ENCODE data around the gene ZBTB7C.

The ZBTB7C gene

DNA sequence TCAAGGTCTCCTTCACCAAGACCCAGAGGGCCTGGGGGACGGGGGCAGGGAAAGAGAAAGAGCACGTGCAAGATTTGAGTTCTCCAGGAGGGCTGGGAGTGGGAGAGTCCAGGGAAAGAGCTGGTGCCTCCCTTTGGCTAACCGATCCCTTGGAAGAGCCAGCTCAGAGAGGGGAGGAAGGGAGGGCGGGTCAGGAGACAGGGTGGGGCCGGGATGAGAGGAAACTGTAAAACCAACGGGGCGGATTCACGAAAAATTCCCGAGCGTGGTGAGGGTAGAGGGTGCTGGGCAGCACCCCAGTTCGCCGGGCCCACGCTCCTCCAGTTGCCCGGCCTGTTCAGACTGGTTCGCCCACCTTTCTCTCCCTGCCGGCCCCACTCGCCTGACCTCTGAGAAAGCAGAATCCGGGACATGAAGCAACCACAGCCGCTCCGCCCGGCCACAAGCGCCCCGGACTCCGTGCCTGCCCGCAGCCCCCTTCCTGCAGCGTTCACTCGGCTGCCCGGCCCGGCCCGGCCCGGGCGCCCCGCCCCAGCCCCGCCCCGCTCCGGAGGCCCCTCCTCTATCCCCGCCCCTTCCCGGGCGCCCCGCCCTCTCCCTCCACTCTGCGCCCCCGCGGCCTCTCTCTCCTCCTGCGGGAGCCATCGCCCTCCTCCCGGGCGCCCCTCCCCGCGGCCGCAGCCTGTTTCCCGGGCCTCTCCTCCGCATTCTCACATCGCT is 247.8 kb downstream of the ZBTB7C start:
- DNase-seq = peak; percentile 71 to 72

GRCh38 chr18:48160622-48161021 is 248.6 kb downstream of the ZBTB7C start:
- DNase-seq = no peak

DNA sequence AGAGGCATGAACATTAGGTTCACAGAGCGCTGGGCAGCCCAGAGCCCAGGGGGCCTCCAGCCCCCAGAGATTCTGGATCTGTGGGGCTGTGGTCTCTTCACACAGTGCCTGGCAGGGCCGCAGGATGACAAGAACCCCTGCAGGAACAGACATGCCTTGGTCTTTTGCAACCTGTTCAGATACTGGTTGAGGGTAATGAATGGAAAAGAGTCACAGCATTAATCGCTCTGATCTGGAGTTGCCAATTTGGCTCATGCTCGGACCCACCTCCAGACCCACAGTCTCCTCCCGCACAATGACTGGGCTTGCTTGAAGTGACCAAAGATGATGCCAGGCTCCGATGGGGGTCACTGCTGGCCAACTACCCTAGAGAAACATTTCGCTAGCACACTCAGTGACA is 249.4 kb downstream of the ZBTB7C start:
- no peak for DNase-seq

DNA sequence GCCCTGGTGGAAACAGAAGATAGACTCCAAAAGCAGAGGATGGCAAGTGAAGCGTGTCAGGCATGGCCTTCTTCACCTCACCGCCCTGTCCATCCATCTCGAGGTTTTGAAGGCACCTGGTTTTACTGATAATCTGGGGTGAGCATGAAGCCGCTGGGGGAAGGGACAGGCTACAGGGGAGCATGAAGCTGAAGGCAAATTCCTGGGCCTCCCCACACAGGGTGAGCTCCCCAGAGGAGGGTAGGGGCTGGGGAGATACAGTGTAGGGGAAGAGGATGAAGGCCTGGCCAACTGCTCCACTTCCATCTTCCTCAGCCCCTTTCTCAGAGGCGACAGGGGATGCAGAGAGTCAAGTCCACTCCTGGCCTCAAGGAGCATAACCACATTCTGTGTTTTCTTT is 250.5 kb downstream of the ZBTB7C start:
- DNase-seq = no peak

- DNase-seq = no peak
Measured at GRCh38 chr18:48157956-48158355, 251.2 kb downstream of the ZBTB7C start.

DNA sequence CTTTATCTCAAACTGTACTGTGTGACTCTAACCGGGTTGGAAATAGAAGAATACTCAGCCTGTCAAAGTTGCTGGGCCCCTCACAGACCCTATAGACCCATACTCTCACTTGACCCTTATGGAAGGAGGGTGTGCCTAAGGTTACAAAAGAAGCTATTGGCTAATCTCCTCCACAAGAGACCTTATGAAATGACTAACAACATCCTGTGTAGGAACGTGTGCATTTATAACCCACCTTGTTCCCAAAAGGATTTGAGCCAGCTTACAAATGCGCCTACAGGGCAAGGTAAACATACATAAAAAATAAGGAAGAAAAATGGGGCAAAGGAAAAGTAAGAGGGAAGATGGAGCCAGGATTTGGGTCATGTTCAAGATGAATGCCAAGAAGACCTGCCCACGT is 253.3 kb downstream of the ZBTB7C start:
- no peak for DNase-seq

- DNase-seq = no peak
Measured at GRCh38 chr18:48154828-48155227, 254.4 kb downstream of the ZBTB7C start.

DNA sequence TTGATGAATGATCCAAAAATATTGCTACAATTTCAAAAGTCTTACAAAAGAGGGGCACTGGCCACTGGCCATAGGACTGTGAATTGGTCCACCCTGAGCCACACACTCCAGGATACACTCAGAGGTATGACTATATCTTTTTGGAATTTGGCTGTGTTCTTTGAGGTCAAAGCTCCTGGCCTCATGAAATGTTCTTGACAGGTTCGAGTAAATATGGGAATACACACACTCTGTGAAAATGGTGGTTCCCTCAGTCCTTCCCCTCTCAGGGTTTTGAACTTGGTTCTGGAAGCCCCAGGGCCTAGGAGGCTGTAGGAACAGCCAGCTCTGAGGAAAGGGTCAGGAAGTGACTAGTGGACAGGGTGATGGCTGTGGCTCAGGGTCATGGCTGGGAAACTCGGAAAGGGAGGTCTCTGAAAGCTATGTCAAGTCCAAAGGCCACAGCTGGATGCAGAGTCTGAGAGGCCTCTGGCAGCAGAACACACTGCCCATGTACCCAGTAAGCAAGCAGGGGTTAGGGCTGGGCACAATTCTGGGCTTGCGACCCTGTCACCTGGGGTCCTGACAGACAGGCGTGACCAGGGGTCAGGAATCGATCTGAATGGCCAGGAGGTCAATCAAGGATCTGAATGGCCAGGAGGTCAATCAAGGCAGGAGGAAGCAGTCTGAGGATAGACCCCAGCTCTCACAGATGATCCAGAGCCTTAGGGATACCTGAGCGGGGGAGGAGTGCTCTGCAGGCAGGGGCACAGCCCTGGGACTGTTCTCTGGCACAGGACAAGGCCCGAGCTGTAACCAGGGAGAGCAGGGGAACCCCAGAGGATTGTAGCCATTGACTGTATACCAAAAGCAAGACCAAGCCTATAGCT is 255.3 kb downstream of the ZBTB7C start:
- DNase-seq = no peak

- no peak for DNase-seq
Measured at GRCh38 chr18:48152549-48152948, 256.6 kb downstream of the ZBTB7C start.

GRCh38 chr18:48151421-48152065 is 257.6 kb downstream of the ZBTB7C start:
- no peak for DNase-seq

GRCh38 chr18:48149020-48149685 is 260.0 kb downstream of the ZBTB7C start:
- DNase-seq = no peak

DNA sequence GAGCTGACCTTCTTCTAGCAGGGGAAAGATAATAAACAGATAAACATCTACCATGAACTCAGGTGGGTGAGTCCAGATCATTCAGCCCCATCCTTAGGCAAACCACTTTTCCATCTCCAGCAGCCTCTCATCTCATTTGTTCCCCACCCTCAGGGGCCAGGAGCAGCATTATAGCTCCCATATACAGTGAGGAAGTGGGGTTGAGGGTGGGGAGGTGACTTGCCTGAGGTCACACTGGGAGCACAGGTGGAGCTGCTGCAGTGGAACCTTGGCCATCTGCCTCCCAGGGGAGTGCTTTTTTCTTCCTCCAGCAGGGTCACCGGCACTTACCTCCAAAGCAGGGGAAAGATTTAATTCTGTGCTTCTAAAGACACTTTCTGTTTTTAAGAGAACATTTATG is 266.2 kb downstream of the ZBTB7C start:
- no peak for DNase-seq

GRCh38 chr18:48142353-48142752 is 266.8 kb downstream of the ZBTB7C start:
- no peak for DNase-seq

DNA sequence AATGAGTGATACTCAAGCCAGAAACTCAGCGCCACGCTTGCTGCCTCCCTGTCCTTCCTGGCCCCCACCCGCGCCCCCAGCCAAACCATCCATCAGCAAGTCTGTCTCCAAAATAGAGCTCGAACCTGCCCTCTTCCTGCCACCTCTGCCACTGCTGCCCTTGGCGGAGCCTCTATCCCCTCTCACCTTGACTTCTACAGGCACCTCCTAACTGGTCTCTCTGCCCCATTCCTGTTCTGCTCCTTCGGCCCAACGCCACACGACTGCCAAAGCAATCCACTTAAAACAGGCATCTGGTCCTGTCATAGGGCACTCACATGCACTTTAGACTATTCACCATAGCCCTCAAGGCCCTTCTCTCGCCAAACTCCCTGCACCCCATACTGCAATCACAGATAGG is 268.5 kb downstream of the ZBTB7C start:
- no peak for DNase-seq

DNA sequence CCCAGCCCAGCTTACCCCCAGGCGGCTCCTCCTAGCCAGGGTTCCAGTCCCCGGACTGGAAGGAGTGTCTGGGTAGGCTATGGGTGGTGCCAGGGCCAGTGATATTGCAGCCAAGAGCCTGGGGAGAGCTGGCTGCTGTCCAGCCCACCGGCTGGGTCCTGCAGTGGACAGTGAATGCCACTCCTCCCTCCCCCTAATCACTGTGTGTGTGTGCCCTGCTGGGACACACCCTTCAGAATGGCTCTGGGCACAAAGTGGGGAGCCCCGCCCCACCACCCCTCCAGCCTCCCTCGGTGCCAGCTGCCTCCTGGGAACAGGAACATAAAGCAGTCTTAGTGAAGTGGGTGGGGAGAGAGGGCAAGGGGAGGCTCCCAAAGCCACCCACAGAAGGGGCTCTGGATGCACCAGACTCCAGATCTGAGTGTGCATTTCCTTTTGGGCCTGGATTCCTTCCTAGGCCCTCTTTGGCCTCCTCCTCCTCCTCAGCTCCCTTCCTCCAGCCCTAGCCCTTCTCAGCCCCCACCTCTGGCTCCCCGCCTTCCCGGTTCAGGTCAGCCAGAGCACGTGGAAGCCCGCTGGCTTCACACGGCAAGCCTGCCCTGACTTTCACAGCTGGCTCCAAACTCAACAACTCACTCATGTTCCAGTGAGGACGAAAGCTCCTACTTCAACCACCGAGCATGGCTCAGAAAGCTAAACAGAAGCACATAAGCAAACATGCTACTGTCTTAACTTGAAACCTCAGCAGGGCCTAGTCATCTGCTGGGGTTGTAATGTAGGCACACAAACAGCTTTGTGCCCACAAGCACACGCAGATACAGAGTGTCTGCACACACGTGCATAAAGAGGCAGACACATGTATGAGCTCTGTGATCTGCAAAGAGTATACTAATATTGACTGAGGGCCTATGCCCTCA is 269.5 kb downstream of the ZBTB7C start:
- DNase-seq = peak in 1 of 2 donors; percentile 6

DNA sequence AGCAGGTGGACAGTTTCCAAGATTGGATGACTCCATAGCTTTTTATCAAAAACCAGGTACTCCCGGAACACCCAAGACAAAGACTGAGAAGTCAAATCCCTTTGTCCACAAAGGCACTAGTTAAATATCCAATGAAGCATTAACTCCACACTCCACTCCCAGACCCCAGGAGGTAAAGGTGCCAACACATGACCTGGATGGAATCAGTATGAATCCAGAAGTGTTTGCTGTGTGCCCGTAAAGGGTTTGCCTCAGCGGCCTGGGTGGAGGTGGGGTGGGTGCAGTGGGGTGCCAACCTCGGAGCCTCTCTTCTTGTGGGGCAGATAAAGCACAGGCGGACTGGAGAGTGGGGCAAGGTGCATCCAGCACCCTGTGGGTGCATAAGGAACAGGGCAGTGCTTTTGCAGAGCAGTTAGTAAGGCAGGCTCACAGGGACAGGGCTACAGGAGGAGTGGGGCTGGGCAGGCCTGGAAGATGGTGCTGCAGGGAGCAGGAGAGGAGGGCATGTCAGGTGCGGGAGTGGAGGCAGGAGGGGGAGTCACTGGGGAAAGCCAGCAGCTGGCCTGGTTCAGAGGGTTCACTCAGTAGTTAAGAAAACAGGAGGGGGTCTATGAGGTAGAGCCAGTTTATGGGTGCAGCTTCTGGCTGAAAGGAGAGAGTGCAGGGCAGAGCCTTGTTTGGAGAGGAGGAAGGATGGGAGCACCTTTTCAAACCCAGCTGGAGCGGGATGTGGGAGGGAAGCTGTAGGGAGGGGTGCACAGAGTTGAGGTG is 270.3 kb downstream of the ZBTB7C start:
- no peak for DNase-seq

DNA sequence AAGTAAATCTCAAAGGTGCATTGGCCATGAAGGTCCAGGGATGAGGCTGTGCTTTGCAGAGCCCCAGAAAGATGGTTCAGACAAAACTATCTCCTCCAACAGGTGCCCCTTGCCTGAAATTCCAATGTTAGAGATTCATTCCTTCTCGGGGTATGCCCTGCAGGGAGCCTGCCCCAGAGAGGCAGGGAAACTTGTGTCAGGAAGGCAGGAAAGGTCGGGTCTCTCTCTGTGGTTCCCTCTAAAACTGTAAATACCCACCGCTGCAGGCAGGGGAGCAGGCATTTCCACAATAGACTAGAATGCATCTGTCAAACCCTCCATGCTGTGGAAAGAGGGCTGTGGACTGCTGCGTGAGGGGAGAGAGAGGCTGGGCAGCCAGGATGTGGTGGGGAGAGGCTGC is 271.0 kb downstream of the ZBTB7C start:
- no peak for DNase-seq

- peak; percentile 60 to 78 for DNase-seq
Measured at GRCh38 chr18:48137374-48138081, 271.7 kb downstream of the ZBTB7C start.

- peak in 1 of 2 donors; percentile 20 for DNase-seq
Measured at GRCh38 chr18:48136827-48137373, 272.3 kb downstream of the ZBTB7C start.

All from inflammatory macrophage (primary cell).